DOHH2 (cell line): ENCODE data around the gene CNGA1.

Experiments
- H3F3A ChIP-seq: fragments of 200-600 bp; sonication (generic), shearing (Covaris generic); 2 replicates; pipeline ENCODE4 v1.6.0; 2016; ENCODE audit warnings: antibody characterized with exemption, mild to moderate bottlenecking; ENCODE audit not compliant: control insufficient read depth, insufficient read depth
- H3K27ac ChIP-seq: fragments of 200-600 bp; sonication (generic); 2 replicates; pipeline ENCODE4 v1.5.1; 2014; ENCODE audit warnings: low read depth, mild to moderate bottlenecking, low read length, moderate library complexity
- H3K27me3 ChIP-seq: fragments of 200-600 bp; sonication (generic); 2 replicates; pipeline ENCODE4 v1.6.1; 2014; ENCODE audit warnings: mild to moderate bottlenecking, low read length, mixed read lengths; ENCODE audit not compliant: control insufficient read depth
- H3K36me3 ChIP-seq: fragments of 200-600 bp; sonication (generic); 2 replicates; pipeline ENCODE4 v1.6.1; 2014; ENCODE audit warnings: mild to moderate bottlenecking, low read length, moderate library complexity, mixed read lengths; ENCODE audit not compliant: control insufficient read depth
- H3K4me1 ChIP-seq: fragments of 200-600 bp; sonication (generic); 2 replicates; pipeline ENCODE4 v1.6.1; 2014; ENCODE audit warnings: mild to moderate bottlenecking, low read length, mixed read lengths; ENCODE audit not compliant: control insufficient read depth
- H3K4me2 ChIP-seq: fragments of 200-600 bp; sonication (generic); 2 replicates; pipeline ENCODE4 v1.6.0; 2014; ENCODE audit warnings: mild to moderate bottlenecking, low read length, moderate library complexity
- H3K4me3 ChIP-seq: fragments of 200-600 bp; sonication (generic); 2 replicates; pipeline ENCODE4 v1.5.1; 2014; ENCODE audit warnings: mild to moderate bottlenecking, low read length, mixed read lengths
- H3K79me2 ChIP-seq: fragments of 200-600 bp; sonication (generic); 2 replicates; pipeline ENCODE4 v1.6.1; 2014; ENCODE audit warnings: mild to moderate bottlenecking, low read length, mixed read lengths; ENCODE audit not compliant: control insufficient read depth
- H3K9me2 ChIP-seq: fragments of 200-600 bp; sonication (generic); replicated peaks from 2 replicates; pipeline ENCODE4 v1.6.1; 2014; ENCODE audit warnings: mild to moderate bottlenecking, low read length, mixed read lengths; ENCODE audit not compliant: control insufficient read depth
- H3K9me3 ChIP-seq: fragments of 200-600 bp; sonication (generic); 2 replicates; pipeline ENCODE4 v1.6.1; 2014; ENCODE audit warnings: antibody characterized with exemption, low read length, mixed read lengths; ENCODE audit not compliant: control insufficient read depth, insufficient read depth
- H4K20me1 ChIP-seq: fragments of 200-600 bp; sonication (generic); 2 replicates; pipeline ENCODE4 v1.6.0; 2014; ENCODE audit warnings: low read depth, mild to moderate bottlenecking, antibody characterized with exemption, low read length, moderate library complexity; ENCODE audit not compliant: control insufficient read depth, insufficient read depth
- EZH2phosphoT487 ChIP-seq: fragments of 200-600 bp; sonication (generic); IDR thresholded peaks from 2 replicates; pipeline ENCODE4 v1.6.1; 2017; ENCODE audit warnings: borderline replicate concordance, mild to moderate bottlenecking, antibody characterized with exemption, low read length, moderate library complexity, mixed read lengths
- TF ChIP-seq, protein P1 (sequence below): fragments of 200-600 bp; sonication (generic); IDR thresholded peaks from one replicate; pipeline ENCODE4 v1.5.1; 2014; ENCODE audit warnings: antibody characterized with exemption, mild to moderate bottlenecking, low read depth, low read length; ENCODE audit not compliant: poor library complexity, severe bottlenecking

The CNGA1 gene

DNA sequence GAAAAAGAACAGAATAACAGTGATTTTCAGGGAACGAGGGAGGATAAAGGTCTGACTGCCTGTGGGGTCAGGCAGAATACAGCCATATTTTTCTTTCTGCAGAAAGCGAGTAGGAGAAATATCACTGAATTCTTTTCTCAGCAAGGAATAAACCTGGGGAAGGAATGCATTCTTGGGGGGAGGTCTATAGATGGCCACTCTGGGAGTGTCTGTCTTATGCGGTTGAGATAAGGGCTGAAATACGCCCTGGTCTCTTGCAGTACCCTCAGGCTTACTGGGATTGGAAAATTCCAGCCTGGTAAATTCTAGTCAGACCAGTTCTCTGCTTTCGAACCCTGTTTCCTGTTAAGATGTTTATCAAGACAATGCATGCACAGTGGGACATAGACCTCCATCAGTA lies 26.3 kb downstream of the CNGA1 start:
- no peak overlapping the region for H3K27ac ChIP-seq
- H3K9me2 ChIP-seq, result no peaks in the 10 kb centered on the region
- no peaks in the 10 kb centered on the region for H4K20me1 ChIP-seq
- no peaks in the 10 kb centered on the region for H3K4me1 ChIP-seq
- H3F3A ChIP-seq, result no peaks in the 10 kb centered on the region
- H3K4me3 ChIP-seq, result no peak overlapping the region
- no peaks in the 10 kb centered on the region for H3K79me2 ChIP-seq
- TF ChIP-seq, protein P1, sequence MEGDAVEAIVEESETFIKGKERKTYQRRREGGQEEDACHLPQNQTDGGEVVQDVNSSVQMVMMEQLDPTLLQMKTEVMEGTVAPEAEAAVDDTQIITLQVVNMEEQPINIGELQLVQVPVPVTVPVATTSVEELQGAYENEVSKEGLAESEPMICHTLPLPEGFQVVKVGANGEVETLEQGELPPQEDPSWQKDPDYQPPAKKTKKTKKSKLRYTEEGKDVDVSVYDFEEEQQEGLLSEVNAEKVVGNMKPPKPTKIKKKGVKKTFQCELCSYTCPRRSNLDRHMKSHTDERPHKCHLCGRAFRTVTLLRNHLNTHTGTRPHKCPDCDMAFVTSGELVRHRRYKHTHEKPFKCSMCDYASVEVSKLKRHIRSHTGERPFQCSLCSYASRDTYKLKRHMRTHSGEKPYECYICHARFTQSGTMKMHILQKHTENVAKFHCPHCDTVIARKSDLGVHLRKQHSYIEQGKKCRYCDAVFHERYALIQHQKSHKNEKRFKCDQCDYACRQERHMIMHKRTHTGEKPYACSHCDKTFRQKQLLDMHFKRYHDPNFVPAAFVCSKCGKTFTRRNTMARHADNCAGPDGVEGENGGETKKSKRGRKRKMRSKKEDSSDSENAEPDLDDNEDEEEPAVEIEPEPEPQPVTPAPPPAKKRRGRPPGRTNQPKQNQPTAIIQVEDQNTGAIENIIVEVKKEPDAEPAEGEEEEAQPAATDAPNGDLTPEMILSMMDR, result no peak
- no peak for TF ChIP-seq EZH2phosphoT487
- no peaks in the 10 kb centered on the region; the same call in 1 of the 2 replicates for H3K9me3 ChIP-seq
- H3K36me3 ChIP-seq, result no peaks in the 10 kb centered on the region
- no peaks in the 10 kb centered on the region for H3K27me3 ChIP-seq
- no peak overlapping the region for H3K4me2 ChIP-seq

- Histone ChIP-seq H3K4me2 (no peak overlapping the region), H3K36me3 (no peaks in the 10 kb centered on the region), H3K27ac (no peak overlapping the region), H3K4me3 (no peak overlapping the region), H3K79me2 (no peaks in the 10 kb centered on the region), H4K20me1 (no peaks in the 10 kb centered on the region), H3K27me3 (no peaks in the 10 kb centered on the region), H3F3A (no peaks in the 10 kb centered on the region), H3K4me1 (peaks cover 9% of the 10 kb centered on the region), H3K9me2 (no peaks in the 10 kb centered on the region), H3K9me3 (no peaks in the 10 kb centered on the region)
- TF ChIP-seq, protein P1, result no peak
- TF ChIP-seq EZH2phosphoT487, result no peak
These were observed 41.9 kb downstream of the CNGA1 start for GRCh38 chr4:47974566-47974965.

DNA sequence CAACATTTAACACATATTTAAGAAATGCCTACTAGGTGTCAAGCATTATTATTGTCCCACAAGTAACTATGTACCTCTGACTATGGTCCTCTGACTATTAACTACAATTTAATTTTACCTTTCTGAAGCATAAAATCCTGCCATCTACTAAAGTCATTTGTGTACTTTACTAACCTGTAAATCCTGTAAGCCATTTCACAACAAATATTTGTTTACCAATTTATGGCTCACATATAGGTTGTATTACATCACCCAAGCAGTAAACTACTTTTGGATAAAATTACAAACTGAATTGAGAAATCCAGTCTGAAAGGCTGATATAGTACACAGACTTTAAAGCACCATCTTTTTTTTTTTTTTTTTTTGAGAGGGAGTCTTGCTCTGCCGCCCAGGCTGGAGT lies 43.8 kb downstream of the CNGA1 start:
- no peak overlapping the region for H3K27ac ChIP-seq
- no peaks in the 10 kb centered on the region for H3F3A ChIP-seq
- H3K36me3 ChIP-seq, result no peaks in the 10 kb centered on the region
- peaks cover 9% of the 10 kb centered on the region for H3K4me1 ChIP-seq
- no peaks in the 10 kb centered on the region for H3K9me2 ChIP-seq
- TF ChIP-seq, protein P1, result no peak
- no peak for TF ChIP-seq EZH2phosphoT487
- no peaks in the 10 kb centered on the region for H4K20me1 ChIP-seq
- no peaks in the 10 kb centered on the region for H3K9me3 ChIP-seq
- H3K4me2 ChIP-seq, result no peak overlapping the region
- H3K4me3 ChIP-seq, result no peak overlapping the region
- H3K27me3 ChIP-seq, result no peaks in the 10 kb centered on the region
- H3K79me2 ChIP-seq, result no peaks in the 10 kb centered on the region

GRCh38 chr4:47972181-47972580 lies 44.3 kb downstream of the CNGA1 start:
- H3K27ac ChIP-seq, result no peak overlapping the region
- peaks cover 9% of the 10 kb centered on the region for H3K4me1 ChIP-seq
- no peaks in the 10 kb centered on the region for H3K36me3 ChIP-seq
- no peak overlapping the region for H3K4me3 ChIP-seq
- no peaks in the 10 kb centered on the region for H3F3A ChIP-seq
- TF ChIP-seq, protein P1, result no peak
- TF ChIP-seq EZH2phosphoT487, result no peak
- no peaks in the 10 kb centered on the region for H3K9me3 ChIP-seq
- H4K20me1 ChIP-seq, result no peaks in the 10 kb centered on the region
- no peaks in the 10 kb centered on the region for H3K27me3 ChIP-seq
- H3K79me2 ChIP-seq, result no peaks in the 10 kb centered on the region
- H3K4me2 ChIP-seq, result no peak overlapping the region
- H3K9me2 ChIP-seq, result no peaks in the 10 kb centered on the region
